ENCODE data around the gene STARD4.

Gene STARD4

DNA sequence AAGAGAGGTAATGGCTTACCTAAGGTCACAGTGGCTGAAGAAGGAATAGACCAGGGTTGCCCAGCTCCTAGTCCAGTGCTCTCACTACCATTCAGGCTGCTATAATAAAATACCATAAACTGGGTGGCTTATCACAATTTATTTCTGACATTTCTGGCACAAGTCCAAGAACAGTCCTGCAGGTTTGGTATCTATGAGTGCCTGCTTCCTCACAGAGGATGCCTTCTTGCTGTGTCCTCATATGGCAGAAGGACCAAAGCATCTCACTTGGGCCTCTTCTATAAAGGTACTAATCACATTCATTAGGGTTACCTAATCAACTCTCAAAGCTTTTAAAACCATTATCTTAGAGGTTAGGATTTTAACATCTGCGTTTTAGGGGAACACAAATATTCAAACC, 17.2 kb downstream of the STARD4 start:
- Histone ChIP-seq H3K36me3 (ENCODE audit: control insufficient read depth, insufficient read depth, low read length, severe bottlenecking) (peaks cover 41% of the 10 kb centered on the region), H3K9ac (ENCODE audit: low read length) (no peak overlapping the region), H3K27me3 (replicated peaks; ENCODE audit: control insufficient read depth, insufficient read depth, low read length) (no peaks in the 10 kb centered on the region), H3K9me3 (ENCODE audit: control insufficient read depth, low read length) (no peaks in the 10 kb centered on the region), H3K4me3 (ENCODE audit: low read length) (no peak overlapping the region), H3K4me1 (ENCODE audit: control insufficient read depth, insufficient read depth, low read length) (peaks cover 14% of the 10 kb centered on the region)
- no peak for DNase-seq (ENCODE audit: low read depth)

DNA sequence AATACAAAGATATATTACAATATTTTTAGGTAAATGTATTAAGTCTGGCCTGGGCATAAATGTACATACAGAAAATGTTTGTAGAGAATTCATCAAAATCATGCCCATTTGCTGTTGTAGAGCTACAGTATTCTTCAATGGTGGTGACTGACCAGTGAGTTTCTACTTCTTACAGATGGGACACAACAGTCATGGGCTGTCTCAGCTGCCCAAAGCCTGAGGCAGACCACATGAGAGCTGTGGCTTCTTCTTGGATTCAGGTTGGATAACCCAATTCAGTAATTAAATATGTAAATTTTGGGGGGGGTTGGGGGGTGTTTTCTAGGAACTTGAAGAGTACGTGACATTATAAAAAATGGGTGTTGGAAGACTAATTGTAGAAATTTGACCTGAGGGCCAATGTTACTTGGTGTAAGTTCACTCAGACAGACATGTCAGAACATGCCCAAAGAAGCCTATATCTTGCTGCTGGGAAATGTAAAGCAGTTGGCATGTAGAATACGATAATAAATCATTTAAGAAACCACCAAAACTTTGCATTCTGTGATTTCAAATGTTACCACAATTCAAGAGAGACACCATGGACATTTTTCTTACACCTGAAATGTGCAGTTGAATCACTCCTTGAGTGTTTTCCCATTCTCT, 17.9 kb downstream of the STARD4 start:
- peak; percentile 27 for DNase-seq (ENCODE audit: low read depth)
- no peaks in the 10 kb centered on the region for H3K9me3 ChIP-seq (ENCODE audit: control insufficient read depth, low read length)
- peaks cover 34% of the 10 kb centered on the region for H3K36me3 ChIP-seq (ENCODE audit: control insufficient read depth, insufficient read depth, low read length, severe bottlenecking)

DNA sequence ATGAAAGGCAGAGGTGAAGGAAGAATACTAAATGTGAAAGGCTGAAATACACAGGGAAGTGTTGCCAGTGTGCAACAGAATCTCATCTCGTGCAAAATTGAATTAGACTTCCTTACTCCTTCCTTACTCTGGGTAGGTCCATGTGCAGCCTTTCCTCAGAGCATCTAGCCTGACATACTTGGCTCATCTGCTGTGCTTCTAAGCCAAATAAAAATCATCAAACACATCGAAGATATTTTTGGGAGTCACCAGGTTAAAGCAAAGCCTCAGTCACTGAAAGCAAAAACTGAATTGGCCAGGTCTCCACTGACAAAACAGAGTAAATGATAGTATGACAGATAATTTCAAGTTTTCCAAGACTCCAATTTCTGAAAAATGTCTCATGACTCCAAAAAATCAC, 19.3 kb downstream of the STARD4 start:
- Histone ChIP-seq H3K9me3 (ENCODE audit: control insufficient read depth, low read length) (no peaks in the 10 kb centered on the region), H3K4me3 (ENCODE audit: low read length) (no peak overlapping the region), H3K4me1 (ENCODE audit: control insufficient read depth, insufficient read depth, low read length) (peaks cover 10% of the 10 kb centered on the region), H3K36me3 (ENCODE audit: control insufficient read depth, insufficient read depth, low read length, severe bottlenecking) (peaks cover 22% of the 10 kb centered on the region), H3K27me3 (replicated peaks; ENCODE audit: control insufficient read depth, insufficient read depth, low read length) (no peaks in the 10 kb centered on the region), H3K9ac (ENCODE audit: low read length) (no peak overlapping the region)
- no peak for DNase-seq (ENCODE audit: low read depth)

More for the DNA sequence above, 17.9 kb downstream of the STARD4 start:
- H3K4me3 ChIP-seq (ENCODE audit: low read length) = no peak overlapping the region
- no peaks in the 10 kb centered on the region for H3K27me3 ChIP-seq (replicated peaks; ENCODE audit: control insufficient read depth, insufficient read depth, low read length)
- H3K4me1 ChIP-seq (ENCODE audit: control insufficient read depth, insufficient read depth, low read length) = peaks cover 11% of the 10 kb centered on the region
- H3K9ac ChIP-seq (ENCODE audit: low read length) = no peak overlapping the region

DNA sequence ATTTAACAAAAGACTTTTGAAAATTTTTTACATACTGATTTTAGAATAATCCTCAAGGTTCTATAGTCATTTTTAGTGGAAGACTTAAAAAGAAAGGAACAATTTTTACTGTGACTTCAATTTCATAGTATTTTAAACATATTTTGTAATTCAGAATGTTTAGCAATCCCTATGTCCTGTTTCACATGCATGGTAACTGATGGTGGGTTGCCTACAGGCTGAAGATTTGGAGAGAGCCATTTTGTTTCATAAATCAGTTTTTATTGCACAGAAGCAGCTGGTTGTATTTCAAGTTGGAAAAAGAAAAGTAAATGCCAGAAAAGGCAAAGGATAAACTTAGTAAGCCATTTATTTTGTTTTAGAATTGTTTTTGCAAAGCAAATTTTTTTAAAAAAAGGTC, 24.0 kb downstream of the STARD4 start:
- H3K4me3 ChIP-seq (ENCODE audit: low read length) = no peak overlapping the region
- peak; percentile 45 for DNase-seq (ENCODE audit: low read depth)
- no peaks in the 10 kb centered on the region for H3K27me3 ChIP-seq (replicated peaks; ENCODE audit: control insufficient read depth, insufficient read depth, low read length)
- peaks cover 10% of the 10 kb centered on the region for H3K4me1 ChIP-seq (ENCODE audit: control insufficient read depth, insufficient read depth, low read length)
- no peaks in the 10 kb centered on the region for H3K9me3 ChIP-seq (ENCODE audit: control insufficient read depth, low read length)
- no peaks in the 10 kb centered on the region for H3K36me3 ChIP-seq (ENCODE audit: control insufficient read depth, insufficient read depth, low read length, severe bottlenecking)
- no peak overlapping the region for H3K9ac ChIP-seq (ENCODE audit: low read length)

DNA sequence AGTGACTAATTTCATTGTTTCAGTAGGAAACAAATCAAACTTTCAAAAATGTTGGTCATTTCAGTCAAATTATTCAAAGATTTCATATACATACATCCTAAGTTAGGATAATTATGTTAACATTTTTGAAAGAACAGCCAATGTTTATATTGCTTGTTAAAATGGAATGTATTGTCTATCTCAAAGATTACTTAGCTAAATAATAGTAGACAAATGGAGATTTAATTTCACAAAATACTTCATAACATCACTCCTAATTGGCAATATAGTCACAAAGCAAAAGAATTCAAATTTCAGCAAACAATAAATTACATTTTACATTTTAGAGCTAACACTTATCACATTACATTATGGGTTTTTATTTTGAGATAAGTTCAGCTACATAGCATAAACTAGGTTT, 25.4 kb downstream of the STARD4 start:
- Histone ChIP-seq H3K9ac (ENCODE audit: low read length) (no peak overlapping the region), H3K36me3 (ENCODE audit: control insufficient read depth, insufficient read depth, low read length, severe bottlenecking) (no peaks in the 10 kb centered on the region), H3K4me1 (ENCODE audit: control insufficient read depth, insufficient read depth, low read length) (peaks cover 10% of the 10 kb centered on the region), H3K4me3 (ENCODE audit: low read length) (no peak overlapping the region), H3K27me3 (replicated peaks; ENCODE audit: control insufficient read depth, insufficient read depth, low read length) (no peaks in the 10 kb centered on the region), H3K9me3 (ENCODE audit: control insufficient read depth, low read length) (no peaks in the 10 kb centered on the region)
- DNase-seq (ENCODE audit: low read depth) = no peak

DNA sequence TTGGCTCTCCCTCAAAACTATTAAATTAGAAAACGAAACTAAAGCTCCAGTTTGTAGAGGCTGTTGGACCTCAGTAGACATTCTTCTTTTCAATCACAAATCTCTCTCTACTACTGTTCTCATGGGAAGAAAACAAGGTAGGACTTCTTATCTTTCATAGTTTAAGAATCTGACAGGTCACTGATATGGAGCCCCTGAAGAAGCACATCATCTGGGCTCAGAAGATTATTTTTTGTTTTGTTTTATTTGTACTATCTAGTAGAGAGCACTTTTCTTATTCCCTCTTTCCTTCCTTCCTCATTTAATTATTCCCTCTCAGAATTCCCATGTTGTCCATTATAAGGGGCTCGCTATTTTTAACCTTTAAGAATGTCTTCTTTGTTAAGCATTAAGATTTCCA, 26.3 kb downstream of the STARD4 start:
- no peaks in the 10 kb centered on the region for H3K36me3 ChIP-seq (ENCODE audit: control insufficient read depth, insufficient read depth, low read length, severe bottlenecking)
- no peak for DNase-seq (ENCODE audit: low read depth)
- H3K27me3 ChIP-seq (replicated peaks; ENCODE audit: control insufficient read depth, insufficient read depth, low read length) = no peaks in the 10 kb centered on the region
- H3K9ac ChIP-seq (ENCODE audit: low read length) = peak overlapping the region; percentile 16
- peak overlapping the region; percentile 72 for H3K4me3 ChIP-seq (ENCODE audit: low read length)
- peaks cover 10% of the 10 kb centered on the region for H3K4me1 ChIP-seq (ENCODE audit: control insufficient read depth, insufficient read depth, low read length)
- H3K9me3 ChIP-seq (ENCODE audit: control insufficient read depth, low read length) = no peaks in the 10 kb centered on the region

DNA sequence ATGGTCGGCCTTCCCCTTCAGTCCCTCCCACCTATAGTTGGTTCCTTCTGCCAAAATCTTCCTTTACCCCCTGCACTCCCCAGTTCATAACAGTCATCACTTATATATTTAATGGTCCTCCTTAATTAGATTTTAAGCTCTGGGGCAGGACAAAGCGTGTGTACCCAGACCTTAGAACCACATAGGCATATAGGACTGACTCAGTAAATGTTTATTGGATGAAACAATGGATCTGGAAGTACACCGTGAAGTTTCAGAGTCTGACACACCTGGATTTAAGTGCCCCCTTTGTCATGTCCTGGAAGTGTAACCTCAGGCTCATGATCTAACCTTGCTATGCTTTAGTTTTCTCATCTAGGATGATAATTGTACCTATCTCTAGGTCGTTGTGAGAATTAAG, 32.0 kb downstream of the STARD4 start:
- Histone ChIP-seq H3K27me3 (replicated peaks; ENCODE audit: control insufficient read depth, insufficient read depth, low read length) (no peaks in the 10 kb centered on the region), H3K4me3 (ENCODE audit: low read length) (no peak overlapping the region), H3K4me1 (ENCODE audit: control insufficient read depth, insufficient read depth, low read length) (peaks cover 4% of the 10 kb centered on the region), H3K9me3 (ENCODE audit: control insufficient read depth, low read length) (no peaks in the 10 kb centered on the region), H3K9ac (ENCODE audit: low read length) (no peak overlapping the region), H3K36me3 (ENCODE audit: control insufficient read depth, insufficient read depth, low read length, severe bottlenecking) (no peaks in the 10 kb centered on the region)
- no peak for DNase-seq (ENCODE audit: low read depth)

DNA sequence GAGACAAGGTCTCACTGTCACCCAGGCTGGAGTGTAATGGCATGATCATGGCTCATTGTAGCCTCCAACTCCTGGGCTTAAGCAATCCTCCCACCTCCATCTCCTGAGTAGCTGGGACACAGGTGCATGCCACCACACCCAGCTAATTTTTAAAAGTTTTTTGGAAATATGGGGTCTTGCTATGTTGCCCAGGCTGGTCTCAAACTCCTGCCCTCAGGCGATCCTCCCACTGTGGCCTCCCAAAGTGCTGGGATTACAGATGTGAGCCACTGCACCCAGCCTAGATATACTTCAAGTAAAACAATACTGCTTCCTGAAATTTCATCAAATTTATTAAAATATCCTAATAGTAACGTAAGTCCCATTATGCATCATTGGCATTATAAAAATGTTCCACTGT, 33.4 kb downstream of the STARD4 start:
- DNase-seq (ENCODE audit: low read depth) = no peak
- H3K4me3 ChIP-seq (ENCODE audit: low read length) = no peak overlapping the region
- H3K9me3 ChIP-seq (ENCODE audit: control insufficient read depth, low read length) = no peaks in the 10 kb centered on the region
- H3K27me3 ChIP-seq (replicated peaks; ENCODE audit: control insufficient read depth, insufficient read depth, low read length) = no peaks in the 10 kb centered on the region
- H3K4me1 ChIP-seq (ENCODE audit: control insufficient read depth, insufficient read depth, low read length) = peaks cover 4% of the 10 kb centered on the region
- H3K9ac ChIP-seq (ENCODE audit: low read length) = no peak overlapping the region
- no peaks in the 10 kb centered on the region for H3K36me3 ChIP-seq (ENCODE audit: control insufficient read depth, insufficient read depth, low read length, severe bottlenecking)

DNA sequence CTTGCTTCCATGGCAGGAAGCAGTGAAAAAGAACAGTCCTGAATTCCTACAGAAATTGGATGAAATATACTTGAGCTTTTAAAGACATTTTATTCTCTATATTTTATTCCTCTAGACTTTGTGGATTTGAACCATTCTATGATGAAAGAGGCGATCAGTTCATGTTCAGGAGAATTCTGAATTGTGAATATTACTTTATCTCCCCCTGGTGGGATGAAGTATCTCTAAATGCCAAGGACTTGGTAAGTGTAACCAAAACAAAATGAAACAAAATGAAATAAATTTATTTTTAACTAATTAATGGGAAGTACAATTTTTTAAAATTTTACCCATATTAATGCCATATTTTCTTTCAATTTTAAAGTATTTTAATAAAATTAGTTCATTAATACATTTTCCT, 34.1 kb downstream of the STARD4 start:
- H3K9me3 ChIP-seq (ENCODE audit: control insufficient read depth, low read length) = no peaks in the 10 kb centered on the region
- no peaks in the 10 kb centered on the region for H3K27me3 ChIP-seq (replicated peaks; ENCODE audit: control insufficient read depth, insufficient read depth, low read length)
- no peak overlapping the region for H3K9ac ChIP-seq (ENCODE audit: low read length)
- no peak overlapping the region for H3K4me3 ChIP-seq (ENCODE audit: low read length)
- peak; percentile 50 for DNase-seq (ENCODE audit: low read depth)
- peaks cover 4% of the 10 kb centered on the region for H3K4me1 ChIP-seq (ENCODE audit: control insufficient read depth, insufficient read depth, low read length)
- no peaks in the 10 kb centered on the region for H3K36me3 ChIP-seq (ENCODE audit: control insufficient read depth, insufficient read depth, low read length, severe bottlenecking)

DNA sequence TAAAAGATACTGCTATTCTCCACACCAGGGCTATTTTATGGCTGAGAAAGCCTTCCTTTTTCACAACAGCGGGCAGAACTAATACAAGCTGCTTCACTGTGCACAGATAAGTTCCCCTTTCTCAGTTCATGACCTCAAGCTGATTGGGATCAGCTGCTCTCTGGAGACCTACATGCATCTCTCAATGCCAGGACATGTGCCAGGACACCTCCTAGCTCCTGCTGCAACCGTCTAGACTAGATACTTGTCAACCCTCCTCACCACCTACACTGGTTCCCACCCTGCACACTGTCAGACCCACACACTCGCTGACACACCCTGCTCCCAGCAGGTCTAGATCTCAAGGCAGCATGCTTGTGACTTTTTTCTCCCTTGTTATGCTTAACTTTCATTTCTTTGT, 39.8 kb downstream of the STARD4 start:
- Histone ChIP-seq H3K9ac (ENCODE audit: low read length) (no peak overlapping the region), H3K4me3 (ENCODE audit: low read length) (no peak overlapping the region), H3K9me3 (ENCODE audit: control insufficient read depth, low read length) (no peaks in the 10 kb centered on the region), H3K27me3 (replicated peaks; ENCODE audit: control insufficient read depth, insufficient read depth, low read length) (no peaks in the 10 kb centered on the region), H3K36me3 (ENCODE audit: control insufficient read depth, insufficient read depth, low read length, severe bottlenecking) (no peaks in the 10 kb centered on the region), H3K4me1 (ENCODE audit: control insufficient read depth, insufficient read depth, low read length) (peaks cover 7% of the 10 kb centered on the region)
- no peak for DNase-seq (ENCODE audit: low read depth)

DNA sequence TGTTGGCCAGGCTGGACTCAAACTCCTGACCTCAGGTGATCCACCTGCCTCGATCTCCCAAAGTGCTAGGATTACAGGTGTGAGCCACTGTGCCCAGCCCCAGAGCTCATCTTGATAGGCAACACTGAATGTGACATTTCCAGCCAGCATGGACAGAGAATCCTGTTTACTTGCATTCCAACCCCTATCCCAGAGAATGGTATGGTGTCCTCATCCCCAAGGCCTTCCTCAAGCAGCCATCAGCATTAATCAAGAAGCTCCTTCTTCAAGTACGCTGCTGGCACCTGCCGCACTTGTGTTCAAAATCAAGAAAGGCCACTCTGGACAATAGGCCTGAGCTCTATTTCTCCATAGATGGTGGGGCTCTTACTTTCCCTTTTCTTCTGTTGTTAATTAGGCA, 40.2 kb downstream of the STARD4 start:
- Histone ChIP-seq H3K9ac (ENCODE audit: low read length) (no peak overlapping the region), H3K27me3 (replicated peaks; ENCODE audit: control insufficient read depth, insufficient read depth, low read length) (no peaks in the 10 kb centered on the region), H3K4me1 (ENCODE audit: control insufficient read depth, insufficient read depth, low read length) (peaks cover 4% of the 10 kb centered on the region), H3K9me3 (ENCODE audit: control insufficient read depth, low read length) (no peaks in the 10 kb centered on the region), H3K4me3 (ENCODE audit: low read length) (no peak overlapping the region), H3K36me3 (ENCODE audit: control insufficient read depth, insufficient read depth, low read length, severe bottlenecking) (no peaks in the 10 kb centered on the region)
- DNase-seq (ENCODE audit: low read depth) = no peak

DNA sequence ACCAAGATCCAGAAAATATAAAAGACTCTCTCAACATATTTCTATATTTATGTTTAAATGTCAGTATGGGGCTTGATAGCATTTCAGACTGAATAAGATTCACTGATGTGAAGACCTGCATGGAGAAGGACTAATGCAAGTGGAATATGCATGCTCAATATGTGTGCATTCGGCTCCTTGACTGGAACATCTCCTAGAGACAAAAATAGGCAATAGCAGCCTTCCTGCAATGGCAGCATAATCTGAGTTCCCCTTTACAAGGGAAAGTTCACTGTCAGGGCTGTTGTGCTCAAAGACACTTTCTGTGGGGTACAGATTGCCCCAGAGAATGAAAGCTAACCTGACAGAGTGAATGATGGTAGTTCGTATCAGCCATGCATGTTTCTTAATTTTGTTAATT, 42.4 kb downstream of the STARD4 start:
- DNase-seq (ENCODE audit: low read depth) = no peak
- H3K9me3 ChIP-seq (ENCODE audit: control insufficient read depth, low read length) = peaks cover 4% of the 10 kb centered on the region
- H3K9ac ChIP-seq (ENCODE audit: low read length) = no peak overlapping the region
- H3K4me1 ChIP-seq (ENCODE audit: control insufficient read depth, insufficient read depth, low read length) = peaks cover 3% of the 10 kb centered on the region
- H3K36me3 ChIP-seq (ENCODE audit: control insufficient read depth, insufficient read depth, low read length, severe bottlenecking) = no peaks in the 10 kb centered on the region
- no peaks in the 10 kb centered on the region for H3K27me3 ChIP-seq (replicated peaks; ENCODE audit: control insufficient read depth, insufficient read depth, low read length)
- no peak overlapping the region for H3K4me3 ChIP-seq (ENCODE audit: low read length)
